ENCODE results near the gene CERS5. TPM values are rescaled to one million over a fixed set of nuclear protein-coding genes. Genes with fewer than 3 reads are reported as not detected.

Gene CERS5
- total RNA-seq, 1 donor from 2014 or later, result 64.9 TPM

DNA sequence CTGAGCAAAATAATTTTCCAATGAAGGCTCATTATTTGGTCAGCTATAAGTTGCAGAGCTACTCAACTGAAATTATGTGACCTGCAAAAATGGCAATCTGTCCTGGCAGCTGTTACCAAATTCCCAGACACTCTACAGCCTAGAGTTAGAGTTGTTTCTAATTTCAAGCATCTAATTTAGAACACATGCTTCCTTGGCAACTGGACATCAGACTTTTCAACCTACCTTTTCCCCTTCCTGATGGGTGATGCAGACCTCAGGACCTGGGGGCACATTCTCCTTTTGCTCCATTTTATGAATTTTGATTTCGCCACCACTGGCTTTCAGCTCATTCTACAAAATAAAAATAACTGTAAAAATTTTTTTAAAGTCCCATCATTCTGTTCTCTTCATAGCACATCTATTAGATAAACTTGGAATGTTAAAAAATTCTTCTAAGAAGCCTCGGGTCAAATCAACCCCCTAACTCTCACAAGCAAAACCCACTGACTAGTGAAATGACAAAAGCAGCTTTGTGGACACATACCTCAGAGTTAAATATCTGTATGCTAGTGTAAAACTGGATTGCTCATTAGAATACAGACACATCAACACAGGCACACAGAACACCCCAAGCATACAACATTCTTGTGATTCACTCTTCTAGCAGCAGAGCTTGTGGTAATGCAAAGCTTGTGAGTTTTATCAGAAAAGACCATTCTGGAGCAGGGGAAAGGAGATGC lies 33.5 kb upstream of the CERS5 start:
- DNase-seq, result no peak
- intact Hi-C loops (cut with micrococcal nuclease), result no loop called here
- Mint-ChIP-seq H3K9me3 (no peaks in the 10 kb centered on the region), H3K36me3 (ENCODE audit: low read depth) (peaks cover 5% of the 10 kb centered on the region), H3K27ac (no peak overlapping the region), H3K4me1 (no peaks in the 10 kb centered on the region), H3K27me3 (no peaks in the 10 kb centered on the region), H3K4me3 (no peak overlapping the region)
- ChIA-PET CTCF (no interaction called here), POLR2A (no interaction called here)
- TF ChIP-seq, protein P1, sequence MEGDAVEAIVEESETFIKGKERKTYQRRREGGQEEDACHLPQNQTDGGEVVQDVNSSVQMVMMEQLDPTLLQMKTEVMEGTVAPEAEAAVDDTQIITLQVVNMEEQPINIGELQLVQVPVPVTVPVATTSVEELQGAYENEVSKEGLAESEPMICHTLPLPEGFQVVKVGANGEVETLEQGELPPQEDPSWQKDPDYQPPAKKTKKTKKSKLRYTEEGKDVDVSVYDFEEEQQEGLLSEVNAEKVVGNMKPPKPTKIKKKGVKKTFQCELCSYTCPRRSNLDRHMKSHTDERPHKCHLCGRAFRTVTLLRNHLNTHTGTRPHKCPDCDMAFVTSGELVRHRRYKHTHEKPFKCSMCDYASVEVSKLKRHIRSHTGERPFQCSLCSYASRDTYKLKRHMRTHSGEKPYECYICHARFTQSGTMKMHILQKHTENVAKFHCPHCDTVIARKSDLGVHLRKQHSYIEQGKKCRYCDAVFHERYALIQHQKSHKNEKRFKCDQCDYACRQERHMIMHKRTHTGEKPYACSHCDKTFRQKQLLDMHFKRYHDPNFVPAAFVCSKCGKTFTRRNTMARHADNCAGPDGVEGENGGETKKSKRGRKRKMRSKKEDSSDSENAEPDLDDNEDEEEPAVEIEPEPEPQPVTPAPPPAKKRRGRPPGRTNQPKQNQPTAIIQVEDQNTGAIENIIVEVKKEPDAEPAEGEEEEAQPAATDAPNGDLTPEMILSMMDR (IDR thresholded peaks at IDR 0.05), result no peak
- no peak for ATAC-seq (ENCODE audit: low read depth)

GRCh38 chr12:50198829-50199228 lies 31.7 kb upstream of the CERS5 start:
- H3K4me3 Mint-ChIP-seq, result no peak overlapping the region
- CTCF ChIA-PET, result no interaction called here
- peaks cover 5% of the 10 kb centered on the region for H3K36me3 Mint-ChIP-seq (ENCODE audit: low read depth)
- POLR2A ChIA-PET, result no interaction called here
- DNase-seq, result no peak
- no peaks in the 10 kb centered on the region for H3K9me3 Mint-ChIP-seq
- intact Hi-C loops (cut with micrococcal nuclease), result no loop called here
- no peaks in the 10 kb centered on the region for H3K27me3 Mint-ChIP-seq
- no peaks in the 10 kb centered on the region for H3K4me1 Mint-ChIP-seq
- no peak overlapping the region for H3K27ac Mint-ChIP-seq
- ATAC-seq (ENCODE audit: low read depth), result no peak
- TF ChIP-seq, protein P1 (IDR thresholded peaks at IDR 0.05), result no peak

- Mint-ChIP-seq H3K27ac (no peak overlapping the region), H3K36me3 (ENCODE audit: low read depth) (peaks cover 3% of the 10 kb centered on the region), H3K27me3 (no peaks in the 10 kb centered on the region), H3K4me3 (no peak overlapping the region), H3K4me1 (no peaks in the 10 kb centered on the region), H3K9me3 (no peaks in the 10 kb centered on the region)
- TF ChIP-seq, protein P1 (IDR thresholded peaks at IDR 0.05), result no peak
- no peak for ATAC-seq (ENCODE audit: low read depth)
- intact Hi-C loops (cut with micrococcal nuclease), result no loop called here
- no peak for DNase-seq
- POLR2A ChIA-PET, result no interaction called here
- CTCF ChIA-PET, result no interaction called here
Measured at GRCh38 chr12:50197297-50197727, 30.1 kb upstream of the CERS5 start.

DNA sequence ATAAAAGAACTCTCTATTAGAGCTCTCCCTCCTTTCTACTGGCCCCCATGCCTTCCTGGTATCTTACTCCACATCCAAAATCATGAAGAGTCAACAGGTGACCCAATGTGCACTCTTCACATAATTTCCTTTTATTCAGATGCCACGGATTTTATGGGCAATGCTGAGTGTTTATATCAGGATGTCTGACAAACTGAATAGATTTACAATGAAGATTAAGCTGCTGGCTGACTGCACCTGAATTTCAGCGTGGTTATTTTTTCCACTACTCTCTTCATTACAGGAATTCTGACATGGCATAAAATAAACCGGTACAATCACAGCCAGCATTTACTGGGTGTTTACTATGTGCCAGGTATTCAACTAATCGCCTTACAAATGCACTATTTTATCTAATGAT lies 29.4 kb upstream of the CERS5 start:
- no peak for DNase-seq
- peaks cover 3% of the 10 kb centered on the region for H3K36me3 Mint-ChIP-seq (ENCODE audit: low read depth)

DNA sequence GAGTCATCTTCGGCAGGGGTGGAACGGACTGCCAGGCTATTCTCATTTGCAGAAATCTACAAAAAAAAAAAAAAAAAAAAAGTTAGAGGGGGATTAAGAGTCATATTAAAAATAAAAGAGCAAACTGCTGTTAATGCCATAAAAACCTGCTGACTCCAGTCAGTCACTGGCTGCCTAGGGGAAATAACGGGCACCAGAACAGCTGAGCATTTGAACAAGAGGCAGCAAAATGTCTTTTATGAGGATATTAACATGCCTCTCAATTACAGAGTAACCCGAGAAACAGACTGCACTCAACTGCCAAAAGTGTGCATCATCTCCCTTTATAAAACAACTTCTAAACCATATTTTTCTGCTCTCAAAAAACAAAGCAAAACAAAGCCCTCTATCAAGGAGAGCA lies 28.7 kb upstream of the CERS5 start:
- DNase-seq, result no peak
- Mint-ChIP-seq H3K27me3 (no peaks in the 10 kb centered on the region), H3K27ac (no peak overlapping the region), H3K4me3 (no peak overlapping the region), H3K36me3 (ENCODE audit: low read depth) (peaks cover 3% of the 10 kb centered on the region), H3K9me3 (no peaks in the 10 kb centered on the region), H3K4me1 (no peaks in the 10 kb centered on the region)
- no peak for ATAC-seq (ENCODE audit: low read depth)
- POLR2A ChIA-PET, result no interaction called here
- CTCF ChIA-PET, result interaction anchor here (1.1 kb wide), 1 partner anchor 24 kb away, joined by 3 read pairs; no protein-coding TSS in a partner anchor
- intact Hi-C loops (cut with micrococcal nuclease), result no loop called here
- TF ChIP-seq, protein P1 (IDR thresholded peaks at IDR 0.05), result no peak

More for the DNA sequence above, 29.4 kb upstream of the CERS5 start:
- Mint-ChIP-seq H3K27ac (no peak overlapping the region), H3K4me1 (no peaks in the 10 kb centered on the region), H3K4me3 (no peak overlapping the region), H3K27me3 (no peaks in the 10 kb centered on the region), H3K9me3 (no peaks in the 10 kb centered on the region)
- intact Hi-C loops (cut with micrococcal nuclease), result no loop called here
- TF ChIP-seq, protein P1 (IDR thresholded peaks at IDR 0.05), result no peak
- CTCF ChIA-PET, result no interaction called here
- ATAC-seq (ENCODE audit: low read depth), result no peak
- POLR2A ChIA-PET, result no interaction called here

Measured in activated B cell treated with CpG ODN at 0.5 μM for 24 hours (primary cell).